Progenitor cell of endocrine pancreas (in vitro differentiated cells): Measurements from ENCODE around the gene CREG1. TPM values are rescaled to one million over a fixed set of nuclear protein-coding genes. Genes with fewer than 3 reads are reported as not detected.
A peak's percentile ranks its signal among the peaks of the same experiment; 100 is the strongest.
"Not testable (repeated sequence)": the region's sequence is repeated elsewhere in the genome, so short reads cannot be mapped to it uniquely, and the experiment has no call there.

Source experiments
- DNase-seq: peaks from one replicate; pipeline ENCODE4 v3.0.0; 2021; ENCODE audit warnings: low spot score; ENCODE audit not compliant: unreplicated experiment
- H3K27ac Mint-ChIP-seq: 2 replicates; pipeline ENCODE4 v1.8.0; 2021; ENCODE audit warnings: mild to moderate bottlenecking, moderate library complexity, mixed read lengths
- H3K27me3 Mint-ChIP-seq: 2 replicates; pipeline ENCODE4 v1.8.0; 2021; ENCODE audit warnings: mixed read lengths
- H3K36me3 Mint-ChIP-seq: 2 replicates; pipeline ENCODE4 v1.8.0; 2022; ENCODE audit warnings: mixed read lengths; ENCODE audit not compliant: insufficient read depth
- H3K4me1 Mint-ChIP-seq: 2 replicates; pipeline ENCODE4 v1.8.0; 2021; ENCODE audit warnings: low read depth, mixed read lengths
- H3K4me3 Mint-ChIP-seq: 2 replicates; pipeline ENCODE4 v1.8.0; 2021; ENCODE audit warnings: low read depth, mild to moderate bottlenecking, moderate library complexity, mixed read lengths
- H3K9me3 Mint-ChIP-seq: 2 replicates; pipeline ENCODE4 v1.8.0; 2021; ENCODE audit warnings: low read depth, mixed read lengths
- total RNA-seq: library from RNA; stranded (reverse); gene quantifications from 2 replicates; pipeline ENCODE4 v1.2.1, GENCODE V29; 2021
- TF ChIP-seq, protein P1 (sequence below): fragments of 200-600 bp; sonication (generic); IDR thresholded peaks from one replicate; pipeline ENCODE4 v1.5.0; 2021; ENCODE audit warnings: antibody characterized with exemption, mild to moderate bottlenecking; ENCODE audit not compliant: unreplicated experiment

Gene CREG1
- total RNA-seq, 1 donor from 2014 or later, result 27.7 TPM

DNA sequence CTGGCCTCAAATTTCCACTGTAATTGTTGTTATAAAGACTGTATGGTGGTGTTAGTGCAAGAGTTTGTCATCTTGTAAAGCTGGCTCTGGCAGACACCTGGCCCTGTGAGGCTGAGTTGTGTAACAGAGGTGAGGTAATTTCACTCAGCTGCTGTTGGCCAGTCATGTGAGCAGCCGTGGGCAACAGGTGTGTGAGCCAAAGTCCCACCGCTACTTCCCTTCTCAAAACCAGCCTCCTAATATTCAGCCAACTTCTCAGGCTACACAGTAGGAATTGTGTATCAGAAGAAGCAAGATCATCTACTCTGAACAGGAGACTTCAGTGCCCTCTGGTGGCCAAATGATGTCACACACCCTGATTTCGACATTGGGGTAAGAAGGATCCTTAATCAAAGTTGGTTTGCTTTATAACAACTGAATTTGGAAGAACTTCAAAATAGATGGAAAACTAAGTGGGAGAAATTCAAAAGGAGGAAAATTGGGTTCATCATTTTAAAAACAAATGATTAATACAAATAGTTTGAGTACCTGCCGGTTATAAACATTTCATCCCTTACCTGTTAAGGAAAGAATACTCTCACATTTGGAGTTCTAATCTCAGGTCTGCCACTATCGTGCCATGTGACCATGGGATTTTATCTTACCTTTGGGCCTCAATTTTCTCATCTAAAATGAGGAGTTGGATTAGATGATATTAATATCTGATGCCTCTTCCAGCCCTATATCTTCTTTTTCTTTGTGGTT is 2.6 kb upstream of the CREG1 start:
- Mint-ChIP-seq H3K27me3 (no peaks in the 10 kb centered on the region), H3K27ac (no peak overlapping the region), H3K9me3 (no peaks in the 10 kb centered on the region), H3K36me3 (no peaks in the 10 kb centered on the region), H3K4me3 (no peak overlapping the region), H3K4me1 (peaks cover 8% of the 10 kb centered on the region)
- TF ChIP-seq, protein P1, sequence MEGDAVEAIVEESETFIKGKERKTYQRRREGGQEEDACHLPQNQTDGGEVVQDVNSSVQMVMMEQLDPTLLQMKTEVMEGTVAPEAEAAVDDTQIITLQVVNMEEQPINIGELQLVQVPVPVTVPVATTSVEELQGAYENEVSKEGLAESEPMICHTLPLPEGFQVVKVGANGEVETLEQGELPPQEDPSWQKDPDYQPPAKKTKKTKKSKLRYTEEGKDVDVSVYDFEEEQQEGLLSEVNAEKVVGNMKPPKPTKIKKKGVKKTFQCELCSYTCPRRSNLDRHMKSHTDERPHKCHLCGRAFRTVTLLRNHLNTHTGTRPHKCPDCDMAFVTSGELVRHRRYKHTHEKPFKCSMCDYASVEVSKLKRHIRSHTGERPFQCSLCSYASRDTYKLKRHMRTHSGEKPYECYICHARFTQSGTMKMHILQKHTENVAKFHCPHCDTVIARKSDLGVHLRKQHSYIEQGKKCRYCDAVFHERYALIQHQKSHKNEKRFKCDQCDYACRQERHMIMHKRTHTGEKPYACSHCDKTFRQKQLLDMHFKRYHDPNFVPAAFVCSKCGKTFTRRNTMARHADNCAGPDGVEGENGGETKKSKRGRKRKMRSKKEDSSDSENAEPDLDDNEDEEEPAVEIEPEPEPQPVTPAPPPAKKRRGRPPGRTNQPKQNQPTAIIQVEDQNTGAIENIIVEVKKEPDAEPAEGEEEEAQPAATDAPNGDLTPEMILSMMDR, result peak; percentile 88
- peak; percentile 43 for DNase-seq

DNA sequence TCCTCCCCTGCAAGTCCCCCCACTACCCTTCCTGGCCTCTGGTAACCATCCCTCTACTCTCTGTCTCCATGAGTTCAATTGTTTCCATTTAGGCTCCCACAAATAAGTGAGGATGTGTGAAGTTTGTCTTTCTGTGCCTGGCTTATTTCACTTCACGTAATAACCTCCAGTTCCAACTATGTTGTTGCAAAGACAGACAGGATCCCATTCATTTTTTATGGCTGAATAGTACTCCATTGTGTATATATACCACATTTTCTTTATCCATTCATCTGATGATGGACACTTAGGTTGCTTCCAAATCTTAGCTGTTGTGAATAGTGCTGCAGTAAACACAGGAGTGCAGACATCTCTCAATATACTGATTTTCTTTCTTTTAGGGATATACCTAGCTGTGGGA is 1.5 kb upstream of the CREG1 start:
- not testable (repeated sequence) for H3K36me3 Mint-ChIP-seq, DNase-seq, H3K27me3 Mint-ChIP-seq, H3K27ac Mint-ChIP-seq, H3K4me3 Mint-ChIP-seq, H3K4me1 Mint-ChIP-seq, H3K9me3 Mint-ChIP-seq

DNA sequence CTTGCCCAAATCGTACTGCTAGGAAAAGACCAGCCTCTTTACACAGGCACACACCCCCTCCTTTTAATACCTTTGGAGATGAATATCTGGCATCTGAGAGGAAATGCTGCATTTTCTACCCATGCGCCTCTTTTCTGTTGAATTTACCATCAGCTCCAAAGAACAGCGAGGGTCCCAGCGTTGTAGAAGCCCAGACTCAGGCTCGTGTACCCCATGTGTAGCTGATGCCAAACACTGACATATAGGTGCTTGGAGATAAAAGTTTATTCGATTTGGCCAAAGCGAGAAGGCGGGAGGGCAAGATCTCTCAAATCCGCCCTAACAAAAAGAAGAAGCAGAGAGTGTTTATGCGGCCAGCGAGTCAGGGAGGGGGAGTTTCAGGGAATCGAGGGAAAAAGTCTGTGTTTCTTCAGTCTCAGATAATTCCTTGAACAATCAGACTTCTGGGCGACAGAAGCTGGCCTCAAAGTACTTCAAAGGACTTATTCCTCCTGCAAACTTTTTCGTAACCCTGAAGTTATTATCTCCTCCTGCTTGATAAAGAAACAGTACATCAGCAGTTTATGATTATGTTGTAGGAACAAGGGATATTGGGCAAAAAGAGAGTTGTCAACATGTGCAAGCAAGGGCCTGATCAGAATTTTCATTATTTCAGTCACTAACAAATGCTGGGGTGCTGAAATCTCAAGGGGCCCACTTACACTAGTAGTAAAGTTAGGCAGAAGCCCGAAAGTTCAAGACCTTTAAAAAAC is 642 bp upstream of the CREG1 start:
- peak overlapping the region; percentile 72 for H3K27ac Mint-ChIP-seq
- TF ChIP-seq, protein P1, result no peak
- H3K27me3 Mint-ChIP-seq, result no peaks in the 10 kb centered on the region
- H3K4me3 Mint-ChIP-seq, result peak overlapping the region; percentile 71
- no peak for DNase-seq
- no peaks in the 10 kb centered on the region for H3K36me3 Mint-ChIP-seq
- no peaks in the 10 kb centered on the region for H3K9me3 Mint-ChIP-seq
- peaks cover 10% of the 10 kb centered on the region for H3K4me1 Mint-ChIP-seq

DNA sequence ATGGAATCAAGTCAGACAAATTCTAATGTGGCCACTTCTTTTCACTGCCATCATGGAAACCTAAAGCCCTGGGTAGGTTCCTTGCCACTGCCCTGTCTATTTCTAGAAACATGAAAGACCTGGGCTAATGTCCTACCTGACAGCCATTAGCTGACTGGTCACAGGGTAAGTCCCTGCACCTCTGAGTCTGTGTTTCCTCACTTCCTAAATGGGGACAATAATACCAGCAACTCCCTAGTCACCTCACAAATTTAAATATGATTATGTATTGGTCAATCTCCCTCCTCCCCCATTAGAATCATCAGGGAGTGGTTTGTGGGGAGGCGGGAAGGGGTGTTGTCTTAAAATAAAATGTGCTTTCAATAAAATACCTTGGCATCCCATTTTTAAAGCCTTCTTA is 2.2 kb downstream of the CREG1 start:
- no peak for DNase-seq
- Mint-ChIP-seq H3K36me3 (peaks cover 8% of the 10 kb centered on the region), H3K4me3 (no peak overlapping the region), H3K4me1 (peaks cover 10% of the 10 kb centered on the region), H3K27me3 (no peaks in the 10 kb centered on the region), H3K27ac (no peak overlapping the region), H3K9me3 (no peaks in the 10 kb centered on the region)
- TF ChIP-seq, protein P1, result no peak

DNA sequence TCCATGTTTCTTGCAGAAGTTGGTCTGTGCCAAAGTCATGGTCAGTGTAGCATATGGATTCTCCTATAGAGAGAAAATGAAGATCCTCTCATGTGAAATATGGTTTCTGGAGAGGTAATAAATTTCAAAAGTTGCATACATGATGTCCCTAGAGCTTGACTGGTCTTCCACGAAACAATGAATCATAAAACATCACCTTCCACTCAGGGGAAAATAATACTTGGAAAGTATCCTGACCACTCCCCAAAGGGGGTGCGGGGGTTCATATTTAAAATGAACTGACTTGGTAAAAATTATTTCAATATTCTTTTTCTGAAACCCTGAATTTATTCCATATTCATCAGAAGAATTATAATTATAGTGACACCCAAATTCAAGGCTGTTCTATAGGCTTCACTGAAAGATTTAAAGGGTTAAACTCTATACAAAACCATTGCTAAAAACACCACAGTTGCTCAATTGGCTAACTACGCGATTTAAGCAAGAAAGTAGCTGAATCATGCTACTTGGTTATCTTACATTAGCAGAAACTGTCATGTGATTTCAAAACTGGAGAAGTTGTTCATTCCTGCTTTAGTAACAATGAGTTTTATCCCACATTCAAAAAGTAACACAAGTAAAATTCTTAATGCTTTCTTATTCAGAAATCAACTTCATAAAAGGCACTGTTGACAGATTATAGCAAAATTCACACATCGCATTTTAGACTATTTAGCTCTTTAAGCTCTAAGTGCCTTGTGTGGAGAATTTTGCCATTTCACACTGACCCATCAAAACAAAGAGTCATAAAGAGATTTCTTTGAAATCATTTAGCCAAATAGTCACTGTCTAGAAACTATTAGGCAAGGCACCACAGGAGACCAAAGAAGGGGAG is 5.3 kb downstream of the CREG1 start:
- H3K27ac Mint-ChIP-seq, result no peak overlapping the region
- peaks cover 8% of the 10 kb centered on the region for H3K36me3 Mint-ChIP-seq
- no peak overlapping the region for H3K4me3 Mint-ChIP-seq
- no peaks in the 10 kb centered on the region for H3K9me3 Mint-ChIP-seq
- TF ChIP-seq, protein P1, result no peak
- H3K27me3 Mint-ChIP-seq, result no peaks in the 10 kb centered on the region
- H3K4me1 Mint-ChIP-seq, result peaks cover 5% of the 10 kb centered on the region
- no peak for DNase-seq
